Measurements from ENCODE around the gene CHGA.

DNA sequence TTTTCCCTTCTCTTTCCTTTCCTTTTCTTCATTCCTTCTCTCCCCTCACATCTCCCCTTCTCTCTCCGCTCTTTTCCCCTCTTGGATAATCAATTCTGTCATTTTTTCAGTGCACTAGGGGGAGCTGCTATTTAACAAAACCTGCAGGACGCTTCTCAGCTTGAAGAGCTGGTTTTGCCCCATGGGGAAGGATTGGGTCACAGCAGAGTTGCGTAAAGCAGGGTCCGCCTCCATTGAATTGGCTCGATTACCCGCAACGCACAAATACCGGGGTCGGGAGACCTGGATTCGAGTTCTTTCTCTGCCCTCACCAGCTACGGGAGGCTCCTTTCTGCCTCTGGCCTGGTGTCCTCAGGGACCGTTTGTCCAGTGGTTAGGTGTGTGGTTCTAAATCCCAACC is 42.1 kb upstream of the CHGA start:
- TF ChIP-seq, protein P1, sequence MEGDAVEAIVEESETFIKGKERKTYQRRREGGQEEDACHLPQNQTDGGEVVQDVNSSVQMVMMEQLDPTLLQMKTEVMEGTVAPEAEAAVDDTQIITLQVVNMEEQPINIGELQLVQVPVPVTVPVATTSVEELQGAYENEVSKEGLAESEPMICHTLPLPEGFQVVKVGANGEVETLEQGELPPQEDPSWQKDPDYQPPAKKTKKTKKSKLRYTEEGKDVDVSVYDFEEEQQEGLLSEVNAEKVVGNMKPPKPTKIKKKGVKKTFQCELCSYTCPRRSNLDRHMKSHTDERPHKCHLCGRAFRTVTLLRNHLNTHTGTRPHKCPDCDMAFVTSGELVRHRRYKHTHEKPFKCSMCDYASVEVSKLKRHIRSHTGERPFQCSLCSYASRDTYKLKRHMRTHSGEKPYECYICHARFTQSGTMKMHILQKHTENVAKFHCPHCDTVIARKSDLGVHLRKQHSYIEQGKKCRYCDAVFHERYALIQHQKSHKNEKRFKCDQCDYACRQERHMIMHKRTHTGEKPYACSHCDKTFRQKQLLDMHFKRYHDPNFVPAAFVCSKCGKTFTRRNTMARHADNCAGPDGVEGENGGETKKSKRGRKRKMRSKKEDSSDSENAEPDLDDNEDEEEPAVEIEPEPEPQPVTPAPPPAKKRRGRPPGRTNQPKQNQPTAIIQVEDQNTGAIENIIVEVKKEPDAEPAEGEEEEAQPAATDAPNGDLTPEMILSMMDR (IDR thresholded peaks at IDR 0.05; ENCODE audit: low read depth, low read length, poor library complexity, severe bottlenecking) = peak; percentile 16
- TF ChIP-seq EZH2phosphoT487 (IDR thresholded peaks at IDR 0.05; ENCODE audit: borderline replicate concordance, low read length) = no peak

Measured in DOHH2 (cell line).